ENCODE measurements around the gene INPP5D. TPM values are rescaled to one million over a fixed set of nuclear protein-coding genes. Genes with fewer than 3 reads are reported as not detected.

Gene INPP5D
- polyA plus RNA-seq, 1 of the 3 experiments (the other 2 are of a cell fraction), result 1.3 TPM

DNA sequence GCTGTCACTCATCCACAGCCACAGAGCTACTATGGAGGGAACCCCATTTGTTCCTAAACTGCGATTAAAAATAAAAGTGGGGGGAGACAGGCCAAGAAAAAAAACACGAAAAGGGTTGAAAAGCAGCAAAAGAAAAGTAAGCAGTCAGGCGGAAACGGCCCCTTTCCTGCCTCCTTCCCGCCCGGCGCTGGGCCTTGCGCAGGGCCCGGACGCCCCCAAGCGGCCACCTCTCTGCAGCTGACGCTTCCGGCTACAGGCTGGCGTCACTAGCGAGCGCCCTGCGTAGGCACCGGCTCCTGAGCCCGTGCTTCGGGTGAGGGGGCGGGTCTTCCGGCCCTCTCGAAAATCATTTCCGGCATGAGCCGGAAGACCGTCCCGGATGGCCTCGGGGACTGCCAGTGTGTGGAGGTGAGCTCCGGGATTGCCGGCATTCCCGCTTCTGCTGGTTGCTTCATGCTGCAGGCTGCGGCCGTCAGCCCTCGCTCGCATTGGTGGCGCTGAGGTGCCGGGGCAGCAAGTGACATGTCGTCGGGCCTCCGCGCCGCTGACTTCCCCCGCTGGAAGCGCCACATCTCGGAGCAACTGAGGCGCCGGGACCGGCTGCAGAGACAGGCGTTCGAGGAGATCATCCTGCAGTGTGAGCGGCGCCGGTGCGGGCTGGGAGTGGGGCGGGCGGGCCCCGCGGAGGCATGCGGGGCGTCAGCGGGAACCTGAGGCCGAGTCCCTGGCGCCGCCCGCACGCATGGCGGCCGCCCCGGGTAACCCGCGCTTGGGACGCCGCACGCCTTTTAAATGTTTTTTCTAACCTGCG lies 191.4 kb downstream of the INPP5D start, which contains the start of gene ATG16L1 (continued):
- TF ChIP-seq, protein P1, sequence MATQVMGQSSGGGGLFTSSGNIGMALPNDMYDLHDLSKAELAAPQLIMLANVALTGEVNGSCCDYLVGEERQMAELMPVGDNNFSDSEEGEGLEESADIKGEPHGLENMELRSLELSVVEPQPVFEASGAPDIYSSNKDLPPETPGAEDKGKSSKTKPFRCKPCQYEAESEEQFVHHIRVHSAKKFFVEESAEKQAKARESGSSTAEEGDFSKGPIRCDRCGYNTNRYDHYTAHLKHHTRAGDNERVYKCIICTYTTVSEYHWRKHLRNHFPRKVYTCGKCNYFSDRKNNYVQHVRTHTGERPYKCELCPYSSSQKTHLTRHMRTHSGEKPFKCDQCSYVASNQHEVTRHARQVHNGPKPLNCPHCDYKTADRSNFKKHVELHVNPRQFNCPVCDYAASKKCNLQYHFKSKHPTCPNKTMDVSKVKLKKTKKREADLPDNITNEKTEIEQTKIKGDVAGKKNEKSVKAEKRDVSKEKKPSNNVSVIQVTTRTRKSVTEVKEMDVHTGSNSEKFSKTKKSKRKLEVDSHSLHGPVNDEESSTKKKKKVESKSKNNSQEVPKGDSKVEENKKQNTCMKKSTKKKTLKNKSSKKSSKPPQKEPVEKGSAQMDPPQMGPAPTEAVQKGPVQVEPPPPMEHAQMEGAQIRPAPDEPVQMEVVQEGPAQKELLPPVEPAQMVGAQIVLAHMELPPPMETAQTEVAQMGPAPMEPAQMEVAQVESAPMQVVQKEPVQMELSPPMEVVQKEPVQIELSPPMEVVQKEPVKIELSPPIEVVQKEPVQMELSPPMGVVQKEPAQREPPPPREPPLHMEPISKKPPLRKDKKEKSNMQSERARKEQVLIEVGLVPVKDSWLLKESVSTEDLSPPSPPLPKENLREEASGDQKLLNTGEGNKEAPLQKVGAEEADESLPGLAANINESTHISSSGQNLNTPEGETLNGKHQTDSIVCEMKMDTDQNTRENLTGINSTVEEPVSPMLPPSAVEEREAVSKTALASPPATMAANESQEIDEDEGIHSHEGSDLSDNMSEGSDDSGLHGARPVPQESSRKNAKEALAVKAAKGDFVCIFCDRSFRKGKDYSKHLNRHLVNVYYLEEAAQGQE (IDR thresholded peaks at IDR 0.05; ENCODE audit: low read depth, low read length), result peak; percentile 72; the same call in 1 of the 2 replicates
- TF ChIP-seq, protein P2, sequence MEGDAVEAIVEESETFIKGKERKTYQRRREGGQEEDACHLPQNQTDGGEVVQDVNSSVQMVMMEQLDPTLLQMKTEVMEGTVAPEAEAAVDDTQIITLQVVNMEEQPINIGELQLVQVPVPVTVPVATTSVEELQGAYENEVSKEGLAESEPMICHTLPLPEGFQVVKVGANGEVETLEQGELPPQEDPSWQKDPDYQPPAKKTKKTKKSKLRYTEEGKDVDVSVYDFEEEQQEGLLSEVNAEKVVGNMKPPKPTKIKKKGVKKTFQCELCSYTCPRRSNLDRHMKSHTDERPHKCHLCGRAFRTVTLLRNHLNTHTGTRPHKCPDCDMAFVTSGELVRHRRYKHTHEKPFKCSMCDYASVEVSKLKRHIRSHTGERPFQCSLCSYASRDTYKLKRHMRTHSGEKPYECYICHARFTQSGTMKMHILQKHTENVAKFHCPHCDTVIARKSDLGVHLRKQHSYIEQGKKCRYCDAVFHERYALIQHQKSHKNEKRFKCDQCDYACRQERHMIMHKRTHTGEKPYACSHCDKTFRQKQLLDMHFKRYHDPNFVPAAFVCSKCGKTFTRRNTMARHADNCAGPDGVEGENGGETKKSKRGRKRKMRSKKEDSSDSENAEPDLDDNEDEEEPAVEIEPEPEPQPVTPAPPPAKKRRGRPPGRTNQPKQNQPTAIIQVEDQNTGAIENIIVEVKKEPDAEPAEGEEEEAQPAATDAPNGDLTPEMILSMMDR (IDR thresholded peaks at IDR 0.05), result peak; percentile 94
- TF ChIP-seq EZH2phosphoT487 (IDR thresholded peaks at IDR 0.05; ENCODE audit: borderline replicate concordance, low read depth) (no peak), RCOR1 (IDR thresholded peaks at IDR 0.05; ENCODE audit: low read length) (0 out of 2 replicates have a peak, but pooled peaks have one; percentile 72), TCF12 (IDR thresholded peaks at IDR 0.05) (peak; percentile 26; the same call in 1 of the 2 replicates), JUND (IDR thresholded peaks at IDR 0.05) (no peak), GABPA (IDR thresholded peaks at IDR 0.05; ENCODE audit: low read depth) (peak; percentile 97), TEAD4 (IDR thresholded peaks at IDR 0.05; ENCODE audit: borderline replicate concordance, insufficient read depth) (no peak), FOXM1 (IDR thresholded peaks at IDR 0.05; ENCODE audit: low read depth) (no peak), MXI1 (IDR thresholded peaks at IDR 0.05; ENCODE audit: low read depth, low read length) (peak; percentile 86), RXRA (IDR thresholded peaks at IDR 0.05; ENCODE audit: borderline replicate concordance, low read depth) (no peak), SMC3 (IDR thresholded peaks at IDR 0.05; ENCODE audit: low read depth, low read length) (peak; percentile 89), FOSL2 (IDR thresholded peaks at IDR 0.05; ENCODE audit: borderline replicate concordance, low read depth) (no peak), YY1 (IDR thresholded peaks at IDR 0.05; ENCODE audit: low read depth) (peak; percentile 71), CHD2 (IDR thresholded peaks at IDR 0.05; ENCODE audit: low read length, partially characterized antibody) (peak; percentile 60), FOXJ3 (CRISPR knock-in tag; IDR thresholded peaks at IDR 0.05) (no peak)
- TF ChIP-seq, protein P3, sequence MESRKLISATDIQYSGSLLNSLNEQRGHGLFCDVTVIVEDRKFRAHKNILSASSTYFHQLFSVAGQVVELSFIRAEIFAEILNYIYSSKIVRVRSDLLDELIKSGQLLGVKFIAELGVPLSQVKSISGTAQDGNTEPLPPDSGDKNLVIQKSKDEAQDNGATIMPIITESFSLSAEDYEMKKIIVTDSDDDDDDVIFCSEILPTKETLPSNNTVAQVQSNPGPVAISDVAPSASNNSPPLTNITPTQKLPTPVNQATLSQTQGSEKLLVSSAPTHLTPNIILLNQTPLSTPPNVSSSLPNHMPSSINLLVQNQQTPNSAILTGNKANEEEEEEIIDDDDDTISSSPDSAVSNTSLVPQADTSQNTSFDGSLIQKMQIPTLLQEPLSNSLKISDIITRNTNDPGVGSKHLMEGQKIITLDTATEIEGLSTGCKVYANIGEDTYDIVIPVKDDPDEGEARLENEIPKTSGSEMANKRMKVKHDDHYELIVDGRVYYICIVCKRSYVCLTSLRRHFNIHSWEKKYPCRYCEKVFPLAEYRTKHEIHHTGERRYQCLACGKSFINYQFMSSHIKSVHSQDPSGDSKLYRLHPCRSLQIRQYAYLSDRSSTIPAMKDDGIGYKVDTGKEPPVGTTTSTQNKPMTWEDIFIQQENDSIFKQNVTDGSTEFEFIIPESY (IDR thresholded peaks at IDR 0.05; ENCODE audit: borderline replicate concordance, low read depth), result no peak
- TF ChIP-seq, protein P4, sequence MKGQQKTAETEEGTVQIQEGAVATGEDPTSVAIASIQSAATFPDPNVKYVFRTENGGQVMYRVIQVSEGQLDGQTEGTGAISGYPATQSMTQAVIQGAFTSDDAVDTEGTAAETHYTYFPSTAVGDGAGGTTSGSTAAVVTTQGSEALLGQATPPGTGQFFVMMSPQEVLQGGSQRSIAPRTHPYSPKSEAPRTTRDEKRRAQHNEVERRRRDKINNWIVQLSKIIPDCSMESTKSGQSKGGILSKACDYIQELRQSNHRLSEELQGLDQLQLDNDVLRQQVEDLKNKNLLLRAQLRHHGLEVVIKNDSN (IDR thresholded peaks at IDR 0.05; ENCODE audit: borderline replicate concordance, low read depth), result 0 out of 2 replicates have a peak, but pooled peaks have one; percentile 22
- TF ChIP-seq, protein P5, sequence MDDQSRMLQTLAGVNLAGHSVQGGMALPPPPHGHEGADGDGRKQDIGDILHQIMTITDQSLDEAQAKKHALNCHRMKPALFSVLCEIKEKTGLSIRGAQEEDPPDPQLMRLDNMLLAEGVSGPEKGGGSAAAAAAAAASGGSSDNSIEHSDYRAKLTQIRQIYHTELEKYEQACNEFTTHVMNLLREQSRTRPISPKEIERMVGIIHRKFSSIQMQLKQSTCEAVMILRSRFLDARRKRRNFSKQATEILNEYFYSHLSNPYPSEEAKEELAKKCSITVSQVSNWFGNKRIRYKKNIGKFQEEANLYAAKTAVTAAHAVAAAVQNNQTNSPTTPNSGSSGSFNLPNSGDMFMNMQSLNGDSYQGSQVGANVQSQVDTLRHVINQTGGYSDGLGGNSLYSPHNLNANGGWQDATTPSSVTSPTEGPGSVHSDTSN (IDR thresholded peaks at IDR 0.05), result peak; percentile 44; the same call in 1 of the 2 replicates
